RWPE1 (cell line): ENCODE measurements around the gene MINDY4.

Experiments
- CTCF ChIA-PET: fragments of 350-600 bp; sonication (Branson Sonifier 250); formaldehyde crosslinking; extraction: SDS; loops from one replicate; lab custom pipeline; 2021; lab: Yijun Ruan, JAX
- POLR2A ChIA-PET: fragments of 400-600 bp; formaldehyde crosslinking; extraction: SDS; loops from one replicate; lab custom pipeline; 2020; ENCODE audit warnings: antibody characterized with exemption; ENCODE audit not compliant: low non-redundant PET; lab: Yijun Ruan, JAX
- DNase-seq: peaks from one replicate; pipeline ENCODE4 v3.0.0; 2012; ENCODE audit warnings: low spot score
- H3K27ac ChIP-seq: fragments of 450-650 bp; 2 replicates; pipeline ENCODE4 v1.5.1; 2017
- TF ChIP-seq, protein P1 (sequence below): fragments of 450-650 bp; conservative IDR thresholded peaks from 2 replicates; pipeline ENCODE4 v1.5.1; 2017; ENCODE audit warnings: low read depth, mild to moderate bottlenecking

MINDY4 gene

GRCh38 chr7:30813466-30813865 is 42.2 kb downstream of the MINDY4 start:
- no peak overlapping the region for H3K27ac ChIP-seq
- TF ChIP-seq, protein P1, sequence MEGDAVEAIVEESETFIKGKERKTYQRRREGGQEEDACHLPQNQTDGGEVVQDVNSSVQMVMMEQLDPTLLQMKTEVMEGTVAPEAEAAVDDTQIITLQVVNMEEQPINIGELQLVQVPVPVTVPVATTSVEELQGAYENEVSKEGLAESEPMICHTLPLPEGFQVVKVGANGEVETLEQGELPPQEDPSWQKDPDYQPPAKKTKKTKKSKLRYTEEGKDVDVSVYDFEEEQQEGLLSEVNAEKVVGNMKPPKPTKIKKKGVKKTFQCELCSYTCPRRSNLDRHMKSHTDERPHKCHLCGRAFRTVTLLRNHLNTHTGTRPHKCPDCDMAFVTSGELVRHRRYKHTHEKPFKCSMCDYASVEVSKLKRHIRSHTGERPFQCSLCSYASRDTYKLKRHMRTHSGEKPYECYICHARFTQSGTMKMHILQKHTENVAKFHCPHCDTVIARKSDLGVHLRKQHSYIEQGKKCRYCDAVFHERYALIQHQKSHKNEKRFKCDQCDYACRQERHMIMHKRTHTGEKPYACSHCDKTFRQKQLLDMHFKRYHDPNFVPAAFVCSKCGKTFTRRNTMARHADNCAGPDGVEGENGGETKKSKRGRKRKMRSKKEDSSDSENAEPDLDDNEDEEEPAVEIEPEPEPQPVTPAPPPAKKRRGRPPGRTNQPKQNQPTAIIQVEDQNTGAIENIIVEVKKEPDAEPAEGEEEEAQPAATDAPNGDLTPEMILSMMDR = no peak
- ChIA-PET CTCF (no interaction called here), POLR2A (no interaction called here)
- DNase-seq = no peak

DNA sequence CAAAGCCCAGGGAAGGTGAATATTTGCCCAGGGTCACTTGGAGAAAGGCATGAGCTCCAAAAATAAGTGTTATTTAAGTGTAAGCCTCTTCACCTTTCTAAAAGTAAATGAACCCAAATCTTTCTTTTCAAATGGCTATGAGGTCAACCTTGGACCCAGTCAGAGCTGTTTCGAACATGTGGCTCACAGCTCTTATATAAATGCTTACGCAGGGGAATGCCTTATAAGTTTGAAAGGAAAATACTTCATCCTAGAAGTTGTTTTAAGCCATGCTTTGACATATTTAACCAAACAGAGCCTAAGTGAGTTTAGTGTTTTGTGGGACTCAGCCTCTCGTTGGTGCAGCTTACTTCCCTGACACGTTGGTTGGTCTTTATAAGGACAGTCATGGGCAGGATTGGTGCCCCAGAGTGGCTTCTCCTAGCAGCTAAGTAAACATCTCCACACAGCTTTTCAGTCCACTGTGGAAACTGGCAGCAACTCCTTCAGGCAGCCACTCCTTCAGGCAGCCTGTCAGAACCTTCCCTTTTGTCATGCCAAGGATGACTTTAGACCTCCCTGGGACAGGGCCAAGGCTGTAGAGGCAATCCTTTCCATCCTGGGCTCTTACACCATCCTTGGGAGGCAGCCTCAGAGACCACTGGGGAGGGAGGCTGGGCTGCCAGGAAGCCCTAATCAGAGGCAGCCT is 43.6 kb downstream of the MINDY4 start:
- POLR2A ChIA-PET = no interaction called here
- CTCF ChIA-PET = no interaction called here
- TF ChIP-seq, protein P1 = no peak
- no peak for DNase-seq
- no peak overlapping the region for H3K27ac ChIP-seq

DNA sequence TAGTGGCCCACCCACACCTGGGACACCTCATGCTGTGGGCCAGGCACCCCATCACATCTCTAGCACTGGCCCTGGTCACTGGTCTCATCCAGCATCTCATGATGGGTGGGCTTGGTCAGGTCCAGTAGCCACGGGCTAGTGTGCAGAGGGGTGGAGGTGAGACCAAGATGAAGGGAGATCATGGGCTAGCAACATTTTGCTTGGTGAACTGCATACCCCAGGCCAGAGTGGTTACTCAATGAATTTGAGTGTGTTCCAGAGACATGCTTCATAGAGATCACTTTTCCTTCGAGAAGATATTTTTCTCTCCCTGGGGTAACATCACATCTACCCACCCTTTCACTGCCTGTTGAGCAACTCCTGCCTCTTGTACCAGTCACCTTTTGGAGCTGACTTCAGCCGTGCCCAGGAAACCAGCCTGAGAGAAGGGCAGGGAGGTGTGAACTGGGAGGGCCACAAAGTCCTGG is 44.2 kb downstream of the MINDY4 start:
- no peak overlapping the region for H3K27ac ChIP-seq
- DNase-seq = no peak
- ChIA-PET POLR2A (no interaction called here), CTCF (no interaction called here)
- TF ChIP-seq, protein P1 = no peak

DNA sequence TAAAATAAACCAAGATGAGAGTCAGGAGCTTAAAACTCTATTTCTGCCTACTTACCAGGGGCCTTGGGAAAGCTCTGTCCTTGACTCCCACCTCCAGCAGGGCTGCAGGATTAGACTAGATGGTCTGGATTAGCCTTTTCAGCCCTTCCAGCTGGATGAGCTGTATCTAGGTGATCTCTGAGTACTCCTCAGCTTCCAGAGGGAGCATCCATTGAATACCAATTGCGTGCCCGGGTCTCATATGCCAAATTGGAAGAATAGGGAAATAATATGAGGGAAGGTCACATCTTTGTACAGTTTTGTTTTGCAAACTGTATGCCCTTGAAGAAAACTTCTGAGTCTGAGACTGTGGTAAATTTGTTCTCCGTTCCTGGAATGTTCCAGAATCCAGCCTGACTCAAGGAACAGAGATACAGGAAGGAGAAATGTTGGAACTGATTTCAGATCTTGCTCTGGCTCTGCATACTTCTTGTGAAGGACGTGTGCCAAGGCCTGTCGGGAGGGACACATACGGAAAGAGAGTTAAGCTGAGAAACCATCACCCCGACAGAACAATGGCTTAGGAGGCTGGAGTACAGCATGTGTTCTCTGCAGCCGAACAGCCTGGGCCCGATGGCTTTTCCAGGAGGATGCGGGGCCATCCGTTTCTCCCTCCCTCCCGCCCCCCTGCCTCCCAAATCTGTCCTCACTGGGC is 44.9 kb downstream of the MINDY4 start:
- CTCF ChIA-PET = no interaction called here
- POLR2A ChIA-PET = no interaction called here
- no peak for DNase-seq
- TF ChIP-seq, protein P1 = no peak
- no peak overlapping the region for H3K27ac ChIP-seq

DNA sequence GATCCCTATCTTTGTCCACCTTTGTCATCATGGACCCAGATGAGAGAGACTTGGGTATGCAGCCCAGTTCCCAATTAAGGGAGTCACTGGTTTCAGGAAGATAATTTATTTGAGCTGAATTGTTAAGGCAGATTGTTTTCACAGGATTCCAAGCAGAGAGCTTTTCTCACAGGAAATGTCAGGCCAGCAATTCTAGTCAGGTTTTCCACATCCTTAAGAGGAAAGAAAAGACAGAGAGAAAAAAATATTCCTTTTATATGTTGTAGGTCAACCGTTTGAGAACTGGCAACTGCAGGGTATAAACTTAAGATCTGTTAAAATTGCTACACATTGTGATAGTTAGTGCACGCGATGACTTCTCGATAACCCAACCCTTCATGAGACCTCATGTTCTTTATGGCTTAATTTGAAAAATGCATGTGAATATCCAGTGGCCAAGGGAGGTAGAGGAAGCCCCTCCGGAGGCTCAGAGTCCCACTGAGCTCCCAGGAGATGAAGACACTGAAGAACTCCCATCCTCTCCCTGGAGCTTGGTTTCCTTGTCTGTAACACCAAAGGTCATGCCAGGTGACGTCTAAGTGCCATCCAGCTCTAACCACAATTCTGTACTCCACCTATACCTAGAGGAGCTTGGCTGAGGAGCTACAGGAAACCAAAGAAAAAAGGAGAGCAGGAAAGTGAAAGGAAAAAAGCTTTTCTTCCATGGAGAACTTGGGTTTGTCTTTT is 45.6 kb downstream of the MINDY4 start:
- TF ChIP-seq, protein P1 = no peak
- ChIA-PET CTCF (interaction anchor here (0.7 kb wide), 1 partner anchor 77 kb away, joined by 6 read pairs; no protein-coding TSS in a partner anchor), POLR2A (no interaction called here)
- no peak overlapping the region for H3K27ac ChIP-seq
- no peak for DNase-seq

- DNase-seq = peak; percentile 29
- TF ChIP-seq, protein P1 = no peak
- H3K27ac ChIP-seq = no peak overlapping the region
- ChIA-PET CTCF (interaction anchor here (0.7 kb wide), 1 partner anchor 77 kb away, joined by 6 read pairs; no protein-coding TSS in a partner anchor), POLR2A (no interaction called here)
Observed at GRCh38 chr7:30817371-30817767, 46.2 kb downstream of the MINDY4 start.
